ENCODE results near the gene CREG2.

CREG2 gene

GRCh38 chr2:101369100-101369499 lies 18.2 kb downstream of the CREG2 start:
- H3K4me1 ChIP-seq: no peaks in the 10 kb centered on the region
- no peak overlapping the region for H3K27ac ChIP-seq
- H3K4me3 ChIP-seq (ENCODE audit: low read depth, low read length): no peak overlapping the region
- H2AFZ ChIP-seq: no peak overlapping the region
- H3K9me3 ChIP-seq (ENCODE audit: control insufficient read depth, low read length): no peaks in the 10 kb centered on the region
- TF ChIP-seq CTCF (IDR thresholded peaks at IDR 0.05): no peak
- no peak overlapping the region for H3K4me2 ChIP-seq (ENCODE audit: low read length)
- no peaks in the 10 kb centered on the region for H3K36me3 ChIP-seq (ENCODE audit: control insufficient read depth, insufficient read depth, low read length)
- no peaks in the 10 kb centered on the region for H3K27me3 ChIP-seq (ENCODE audit: control insufficient read depth, insufficient read depth, low read length)
- no peak overlapping the region for H3K9ac ChIP-seq
- no peaks in the 10 kb centered on the region for H3K79me2 ChIP-seq

- H3K9ac ChIP-seq: no peak overlapping the region
- no peaks in the 10 kb centered on the region for H3K9me3 ChIP-seq (ENCODE audit: control insufficient read depth, low read length)
- no peak overlapping the region for H3K27ac ChIP-seq
- H2AFZ ChIP-seq: no peak overlapping the region
- H3K79me2 ChIP-seq: no peaks in the 10 kb centered on the region
- no peak for TF ChIP-seq CTCF (IDR thresholded peaks at IDR 0.05)
- H3K27me3 ChIP-seq (ENCODE audit: control insufficient read depth, insufficient read depth, low read length): no peaks in the 10 kb centered on the region
- H3K4me3 ChIP-seq (ENCODE audit: low read depth, low read length): no peak overlapping the region
- H3K4me2 ChIP-seq (ENCODE audit: low read length): no peak overlapping the region
- H3K36me3 ChIP-seq (ENCODE audit: control insufficient read depth, insufficient read depth, low read length): no peaks in the 10 kb centered on the region
- H3K4me1 ChIP-seq: no peaks in the 10 kb centered on the region
Measured at GRCh38 chr2:101368376-101368775, 18.9 kb downstream of the CREG2 start.

GRCh38 chr2:101367508-101367907 lies 19.8 kb downstream of the CREG2 start:
- H3K79me2 ChIP-seq: no peaks in the 10 kb centered on the region

GRCh38 chr2:101364878-101365277 lies 22.4 kb downstream of the CREG2 start:
- H3K27ac ChIP-seq: no peak overlapping the region
- no peaks in the 10 kb centered on the region for H3K4me1 ChIP-seq
- H3K36me3 ChIP-seq (ENCODE audit: control insufficient read depth, insufficient read depth, low read length): no peaks in the 10 kb centered on the region
- no peak overlapping the region for H2AFZ ChIP-seq
- no peak overlapping the region for H3K4me3 ChIP-seq (ENCODE audit: low read depth, low read length)
- no peak overlapping the region for H3K9ac ChIP-seq
- no peaks in the 10 kb centered on the region for H3K79me2 ChIP-seq
- no peaks in the 10 kb centered on the region for H3K9me3 ChIP-seq (ENCODE audit: control insufficient read depth, low read length)
- H3K27me3 ChIP-seq (ENCODE audit: control insufficient read depth, insufficient read depth, low read length): no peaks in the 10 kb centered on the region
- H3K4me2 ChIP-seq (ENCODE audit: low read length): no peak overlapping the region
- no peak for TF ChIP-seq CTCF (IDR thresholded peaks at IDR 0.05)

More at GRCh38 chr2:101367508-101367907, 19.8 kb downstream of the CREG2 start:
- Histone ChIP-seq H3K27ac (no peak overlapping the region), H3K9ac (no peak overlapping the region), H3K9me3 (ENCODE audit: control insufficient read depth, low read length) (no peaks in the 10 kb centered on the region), H2AFZ (no peak overlapping the region), H3K4me2 (ENCODE audit: low read length) (no peak overlapping the region), H3K4me3 (ENCODE audit: low read depth, low read length) (no peak overlapping the region), H3K36me3 (ENCODE audit: control insufficient read depth, insufficient read depth, low read length) (no peaks in the 10 kb centered on the region), H3K4me1 (no peaks in the 10 kb centered on the region), H3K27me3 (ENCODE audit: control insufficient read depth, insufficient read depth, low read length) (no peaks in the 10 kb centered on the region)
- TF ChIP-seq CTCF (IDR thresholded peaks at IDR 0.05): no peak

GRCh38 chr2:101362777-101363176 lies 24.5 kb downstream of the CREG2 start:
- H3K9me3 ChIP-seq (ENCODE audit: control insufficient read depth, low read length): no peaks in the 10 kb centered on the region
- no peaks in the 10 kb centered on the region for H3K79me2 ChIP-seq
- no peak overlapping the region for H3K4me3 ChIP-seq (ENCODE audit: low read depth, low read length)

More at GRCh38 chr2:101362777-101363176, 24.5 kb downstream of the CREG2 start:
- no peak for TF ChIP-seq CTCF (IDR thresholded peaks at IDR 0.05)
- Histone ChIP-seq H3K9ac (no peak overlapping the region), H2AFZ (no peak overlapping the region), H3K27ac (no peak overlapping the region), H3K27me3 (ENCODE audit: control insufficient read depth, insufficient read depth, low read length) (no peaks in the 10 kb centered on the region), H3K4me1 (no peaks in the 10 kb centered on the region), H3K4me2 (ENCODE audit: low read length) (no peak overlapping the region), H3K36me3 (ENCODE audit: control insufficient read depth, insufficient read depth, low read length) (no peaks in the 10 kb centered on the region)
